DOHH2 (cell line): ENCODE data around the gene DCUN1D3.

ENCODE experiments used
- H3F3A ChIP-seq: fragments of 200-600 bp; sonication (generic), shearing (Covaris generic); 2 replicates; pipeline ENCODE4 v1.6.0; 2016; ENCODE audit warnings: antibody characterized with exemption, mild to moderate bottlenecking; ENCODE audit not compliant: control insufficient read depth, insufficient read depth
- H3K27ac ChIP-seq: fragments of 200-600 bp; sonication (generic); 2 replicates; pipeline ENCODE4 v1.5.1; 2014; ENCODE audit warnings: low read depth, mild to moderate bottlenecking, low read length, moderate library complexity
- H3K27me3 ChIP-seq: fragments of 200-600 bp; sonication (generic); 2 replicates; pipeline ENCODE4 v1.6.1; 2014; ENCODE audit warnings: mild to moderate bottlenecking, low read length, mixed read lengths; ENCODE audit not compliant: control insufficient read depth
- H3K36me3 ChIP-seq: fragments of 200-600 bp; sonication (generic); 2 replicates; pipeline ENCODE4 v1.6.1; 2014; ENCODE audit warnings: mild to moderate bottlenecking, low read length, moderate library complexity, mixed read lengths; ENCODE audit not compliant: control insufficient read depth
- H3K4me1 ChIP-seq: fragments of 200-600 bp; sonication (generic); 2 replicates; pipeline ENCODE4 v1.6.1; 2014; ENCODE audit warnings: mild to moderate bottlenecking, low read length, mixed read lengths; ENCODE audit not compliant: control insufficient read depth
- H3K4me2 ChIP-seq: fragments of 200-600 bp; sonication (generic); 2 replicates; pipeline ENCODE4 v1.6.0; 2014; ENCODE audit warnings: mild to moderate bottlenecking, low read length, moderate library complexity
- H3K4me3 ChIP-seq: fragments of 200-600 bp; sonication (generic); 2 replicates; pipeline ENCODE4 v1.5.1; 2014; ENCODE audit warnings: mild to moderate bottlenecking, low read length, mixed read lengths
- H3K79me2 ChIP-seq: fragments of 200-600 bp; sonication (generic); 2 replicates; pipeline ENCODE4 v1.6.1; 2014; ENCODE audit warnings: mild to moderate bottlenecking, low read length, mixed read lengths; ENCODE audit not compliant: control insufficient read depth
- H3K9me2 ChIP-seq: fragments of 200-600 bp; sonication (generic); replicated peaks from 2 replicates; pipeline ENCODE4 v1.6.1; 2014; ENCODE audit warnings: mild to moderate bottlenecking, low read length, mixed read lengths; ENCODE audit not compliant: control insufficient read depth
- H3K9me3 ChIP-seq: fragments of 200-600 bp; sonication (generic); 2 replicates; pipeline ENCODE4 v1.6.1; 2014; ENCODE audit warnings: antibody characterized with exemption, low read length, mixed read lengths; ENCODE audit not compliant: control insufficient read depth, insufficient read depth
- H4K20me1 ChIP-seq: fragments of 200-600 bp; sonication (generic); 2 replicates; pipeline ENCODE4 v1.6.0; 2014; ENCODE audit warnings: low read depth, mild to moderate bottlenecking, antibody characterized with exemption, low read length, moderate library complexity; ENCODE audit not compliant: control insufficient read depth, insufficient read depth
- EZH2phosphoT487 ChIP-seq: fragments of 200-600 bp; sonication (generic); IDR thresholded peaks from 2 replicates; pipeline ENCODE4 v1.6.1; 2017; ENCODE audit warnings: borderline replicate concordance, mild to moderate bottlenecking, antibody characterized with exemption, low read length, moderate library complexity, mixed read lengths
- TF ChIP-seq, protein P1 (sequence below): fragments of 200-600 bp; sonication (generic); IDR thresholded peaks from one replicate; pipeline ENCODE4 v1.5.1; 2014; ENCODE audit warnings: antibody characterized with exemption, mild to moderate bottlenecking, low read depth, low read length; ENCODE audit not compliant: poor library complexity, severe bottlenecking

The DCUN1D3 gene

DNA sequence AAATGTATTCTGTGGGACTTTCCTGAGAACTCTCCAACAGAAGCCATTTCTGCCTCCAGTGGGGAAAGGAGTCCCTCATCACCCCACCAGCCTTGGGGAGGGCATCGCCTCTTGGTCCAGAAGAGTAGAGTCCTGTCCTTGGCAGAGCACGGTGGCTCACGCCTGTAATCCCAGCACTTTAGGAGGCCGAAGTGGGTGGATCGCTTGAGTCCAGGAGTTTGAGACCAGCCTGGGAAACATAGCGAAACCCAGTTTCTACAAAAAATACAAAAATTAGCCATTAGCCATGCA is 41.4 kb upstream of the DCUN1D3 start:
- Histone ChIP-seq H3K27me3 (peaks cover 4% of the 10 kb centered on the region; the same call in 1 of the 2 replicates), H3K4me1 (no peaks in the 10 kb centered on the region; the same call in 1 of the 2 replicates)

DNA sequence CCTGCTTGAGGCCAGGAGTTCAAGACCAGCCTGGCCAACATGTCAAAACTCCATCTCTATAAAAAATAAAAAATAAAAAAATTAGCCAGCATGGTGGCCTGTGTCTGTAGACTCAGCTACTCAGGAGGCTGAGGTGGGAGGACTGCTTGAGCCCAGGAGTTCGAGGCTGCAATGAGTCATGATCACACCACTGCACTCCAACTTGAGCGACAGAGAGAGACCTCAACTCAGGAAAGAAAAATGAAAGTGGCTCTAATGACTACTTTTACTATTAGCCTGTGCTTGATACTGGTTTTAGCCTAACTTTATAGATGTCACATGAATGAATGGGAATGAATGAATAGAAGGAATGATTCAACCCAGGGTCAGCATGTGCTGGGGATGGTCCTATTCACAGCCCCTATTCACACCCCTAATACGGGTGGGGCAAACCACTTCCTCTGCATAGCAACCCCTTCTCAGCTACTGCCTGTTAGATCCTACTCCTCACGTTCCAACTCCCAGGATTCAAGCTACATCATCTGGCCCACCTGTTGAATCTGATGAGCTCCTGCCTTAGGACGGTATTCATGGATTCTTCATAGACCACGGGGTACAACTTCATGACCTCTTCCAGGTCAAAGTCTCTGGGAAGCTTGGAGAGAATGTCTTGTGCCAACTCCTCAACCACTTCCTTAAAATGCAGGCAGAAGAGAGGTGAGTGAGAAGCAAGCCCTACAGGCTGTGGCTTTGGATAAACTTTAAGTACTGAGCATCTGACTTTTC is 40.9 kb upstream of the DCUN1D3 start:
- TF ChIP-seq EZH2phosphoT487, result no peak
- TF ChIP-seq, protein P1, sequence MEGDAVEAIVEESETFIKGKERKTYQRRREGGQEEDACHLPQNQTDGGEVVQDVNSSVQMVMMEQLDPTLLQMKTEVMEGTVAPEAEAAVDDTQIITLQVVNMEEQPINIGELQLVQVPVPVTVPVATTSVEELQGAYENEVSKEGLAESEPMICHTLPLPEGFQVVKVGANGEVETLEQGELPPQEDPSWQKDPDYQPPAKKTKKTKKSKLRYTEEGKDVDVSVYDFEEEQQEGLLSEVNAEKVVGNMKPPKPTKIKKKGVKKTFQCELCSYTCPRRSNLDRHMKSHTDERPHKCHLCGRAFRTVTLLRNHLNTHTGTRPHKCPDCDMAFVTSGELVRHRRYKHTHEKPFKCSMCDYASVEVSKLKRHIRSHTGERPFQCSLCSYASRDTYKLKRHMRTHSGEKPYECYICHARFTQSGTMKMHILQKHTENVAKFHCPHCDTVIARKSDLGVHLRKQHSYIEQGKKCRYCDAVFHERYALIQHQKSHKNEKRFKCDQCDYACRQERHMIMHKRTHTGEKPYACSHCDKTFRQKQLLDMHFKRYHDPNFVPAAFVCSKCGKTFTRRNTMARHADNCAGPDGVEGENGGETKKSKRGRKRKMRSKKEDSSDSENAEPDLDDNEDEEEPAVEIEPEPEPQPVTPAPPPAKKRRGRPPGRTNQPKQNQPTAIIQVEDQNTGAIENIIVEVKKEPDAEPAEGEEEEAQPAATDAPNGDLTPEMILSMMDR, result no peak
- no peaks in the 10 kb centered on the region; the same call in 1 of the 2 replicates for H3K4me1 ChIP-seq
- no peak overlapping the region for H3K4me2 ChIP-seq
- H3K27ac ChIP-seq, result no peak overlapping the region
- H3K4me3 ChIP-seq, result no peak overlapping the region
- no peaks in the 10 kb centered on the region for H3K36me3 ChIP-seq
- no peaks in the 10 kb centered on the region for H3F3A ChIP-seq
- H3K79me2 ChIP-seq, result no peaks in the 10 kb centered on the region
- H4K20me1 ChIP-seq, result no peaks in the 10 kb centered on the region
- H3K9me3 ChIP-seq, result no peaks in the 10 kb centered on the region
- no peaks in the 10 kb centered on the region for H3K9me2 ChIP-seq
- peaks cover 4% of the 10 kb centered on the region; the same call in 1 of the 2 replicates for H3K27me3 ChIP-seq

More for the DNA sequence above, 41.4 kb upstream of the DCUN1D3 start:
- Histone ChIP-seq H3F3A (no peaks in the 10 kb centered on the region), H3K27ac (no peak overlapping the region), H4K20me1 (no peaks in the 10 kb centered on the region), H3K79me2 (no peaks in the 10 kb centered on the region), H3K36me3 (no peaks in the 10 kb centered on the region), H3K4me2 (no peak overlapping the region), H3K9me2 (no peaks in the 10 kb centered on the region), H3K9me3 (no peaks in the 10 kb centered on the region), H3K4me3 (no peak overlapping the region)
- TF ChIP-seq, protein P1, result no peak
- TF ChIP-seq EZH2phosphoT487, result no peak

DNA sequence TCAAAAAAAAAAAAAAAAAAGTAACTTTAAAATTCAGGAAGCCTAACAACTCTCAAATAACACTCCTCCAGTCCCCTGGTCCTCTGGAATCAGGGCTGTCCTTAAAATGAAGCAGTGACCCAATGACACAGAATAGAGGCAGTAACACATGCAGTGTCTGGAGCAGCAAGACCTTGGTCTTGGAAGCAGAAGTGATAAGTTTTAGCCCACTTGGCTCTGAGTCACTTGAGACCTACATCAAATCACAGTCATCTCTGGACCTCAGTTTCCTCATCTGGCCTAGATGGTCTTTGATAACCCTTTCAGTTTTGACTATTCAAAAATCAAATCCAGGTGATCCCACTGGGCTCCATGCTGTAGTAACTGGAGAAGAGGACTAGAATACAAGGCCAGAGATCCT is 39.5 kb upstream of the DCUN1D3 start:
- no peak overlapping the region for H3K4me2 ChIP-seq
- TF ChIP-seq, protein P1, result no peak
- no peak for TF ChIP-seq EZH2phosphoT487
- no peaks in the 10 kb centered on the region for H3F3A ChIP-seq
- H3K4me1 ChIP-seq, result no peaks in the 10 kb centered on the region; the same call in 1 of the 2 replicates
- H3K27me3 ChIP-seq, result peaks cover 7% of the 10 kb centered on the region; the same call in 1 of the 2 replicates
- no peaks in the 10 kb centered on the region for H3K36me3 ChIP-seq
- no peak overlapping the region for H3K4me3 ChIP-seq
- no peak overlapping the region for H3K27ac ChIP-seq
- no peaks in the 10 kb centered on the region for H3K79me2 ChIP-seq
- H4K20me1 ChIP-seq, result no peaks in the 10 kb centered on the region
- no peaks in the 10 kb centered on the region for H3K9me3 ChIP-seq
- no peaks in the 10 kb centered on the region for H3K9me2 ChIP-seq
